H1 (cell line): ENCODE measurements around the gene EPDR1.

ENCODE experiments used
- ASH2L ChIP-seq: fragments of 200-600, 300-600 bp; sonication (generic); IDR thresholded peaks from one replicate; pipeline ENCODE4 v1.7.1; 2017; ENCODE audit warnings: low read length
- CREB1 ChIP-seq: IDR thresholded peaks from 2 replicates; pipeline ENCODE4 v1.6.1; 2012; ENCODE audit warnings: inconsistent platforms
- CTBP2 ChIP-seq: IDR thresholded peaks from 2 replicates; pipeline ENCODE4 v1.7.0; 2011; ENCODE audit warnings: borderline replicate concordance, mild to moderate bottlenecking, moderate library complexity, mixed read lengths, low read length; ENCODE audit not compliant: insufficient read depth, insufficient read length
- CTCF ChIP-seq, 3 experiments: IDR thresholded peaks; 1 replicate in 2 of 3; 2 replicates in 1 of 3; pipeline versions ENCODE4 v1.5.1 to v1.6.1; 2011; ENCODE audit warnings: low read length in 3 of 3, mild to moderate bottlenecking in 3 of 3, inconsistent platforms in 2 of 3, low read depth in 1 of 3, moderate library complexity in 1 of 3; ENCODE audit not compliant: insufficient read depth in 1 of 3; ENCODE audit errors: control extremely low read depth in 1 of 3
- EZH2 ChIP-seq: fragments of 200-600 bp; sonication (generic); IDR thresholded peaks from 2 replicates; pipeline ENCODE4 v1.7.1; 2012; ENCODE audit warnings: low read depth, mild to moderate bottlenecking, moderate library complexity, low read length, inconsistent platforms; ENCODE audit not compliant: severe bottlenecking
- JUN ChIP-seq: IDR thresholded peaks from 2 replicates; pipeline ENCODE4 v1.6.1; 2011; ENCODE audit warnings: low read depth, mild to moderate bottlenecking, improper control_type of control experiment, low read length
- RAD21 ChIP-seq, 2 experiments: IDR thresholded peaks in 1 of 2; conservative IDR thresholded peaks in 1 of 2; 2 replicates each; pipeline ENCODE4 v1.6.1; 2011; ENCODE audit warnings: low read depth in 2 of 2, low read length in 2 of 2, improper control_type of control experiment in 1 of 2, inconsistent platforms in 1 of 2, mild to moderate bottlenecking in 1 of 2, moderate library complexity in 1 of 2
- USF2 ChIP-seq: IDR thresholded peaks from 2 replicates; pipeline ENCODE4 v1.6.1; 2011; ENCODE audit warnings: low read length, improper control_type of control experiment
- YY1 ChIP-seq: IDR thresholded peaks from 2 replicates; pipeline ENCODE4 v1.6.1; 2011; ENCODE audit warnings: low read depth, mild to moderate bottlenecking, low read length

GRCh38 chr7:37912756-37913155, 7.7 kb upstream of the EPDR1 start:
- no peak for TF ChIP-seq ASH2L
- TF ChIP-seq RAD21 (IDR thresholded peaks at IDR 0.05 in 1 of 2, conservative IDR thresholded peaks at IDR 0.05 in 1 of 2; ENCODE audit: low read depth in 2 of 2, low read length in 2 of 2) = no peak
- no peak for TF ChIP-seq JUN
- no peak for TF ChIP-seq CREB1
- TF ChIP-seq YY1 = no peak
- TF ChIP-seq CTCF (IDR thresholded peaks at IDR 0.05; ENCODE audit: control extremely low read depth in 1 of 3, insufficient read depth in 1 of 3, low read depth in 1 of 3, low read length in 3 of 3) = no peak
- TF ChIP-seq USF2 = no peak
- TF ChIP-seq EZH2 = no peak
- TF ChIP-seq CTBP2 = no peak
